ENCODE results near the gene NEK5.

NEK5 gene

GRCh38 chr13:52160506-52160905 is 31.6 kb upstream of the NEK5 start:
- Histone ChIP-seq H3K27ac (no peak overlapping the region), H3K9me3 (no peaks in the 10 kb centered on the region), H3K27me3 (no peaks in the 10 kb centered on the region), H3K4me1 (peaks cover 0 to 30% (median 10%) of the 10 kb centered on the region in 4 donors), H3K4me3 (no peak overlapping the region), H3K36me3 (peaks cover 0 to 7% (median 0%) of the 10 kb centered on the region in 3 donors)
- intact Hi-C loops (cut with DNase I; ENCODE audit: low total_unique reads), result no loop called here
- DNase-seq, result no peak
- TF ChIP-seq CTCF (IDR thresholded peaks at IDR 0.05), result no peak

- H3K4me3 ChIP-seq, result peak overlapping the region; percentile 70 to 86
- no peak for DNase-seq
Measured at GRCh38 chr13:52160053-52160452, 31.2 kb upstream of the NEK5 start.

GRCh38 chr13:52159159-52159982 is 30.5 kb upstream of the NEK5 start, which contains the start of gene NEK3:
NEK3 (minus strand) TSS chr13:52159597; CDS start chr13:52156191, 3,406 bp downstream.
- no peaks in the 10 kb centered on the region for H3K36me3 ChIP-seq
- no peaks in the 10 kb centered on the region for H3K9me3 ChIP-seq
- H3K27ac ChIP-seq, result peak within 1 kb of the TSS; percentile 77 to 89
- peak; percentile 60 to 82 for DNase-seq
- intact Hi-C loops (cut with DNase I; ENCODE audit: low total_unique reads), result no loop called here
- H3K4me3 ChIP-seq, result peak within 1 kb of the TSS; percentile 70 to 86
- peaks cover 0 to 30% (median 10%) of the 10 kb centered on the region in 4 donors for H3K4me1 ChIP-seq
- no peak for TF ChIP-seq CTCF (IDR thresholded peaks at IDR 0.05)
- H3K27me3 ChIP-seq, result no peaks in the 10 kb centered on the region

More at GRCh38 chr13:52160053-52160452, 31.2 kb upstream of the NEK5 start:
- Histone ChIP-seq H3K4me1 (peaks cover 0 to 30% (median 10%) of the 10 kb centered on the region in 4 donors), H3K27ac (peak overlapping the region in 1 of 2 donors; percentile 89), H3K36me3 (peaks cover 0 to 2% (median 0%) of the 10 kb centered on the region in 3 donors), H3K27me3 (no peaks in the 10 kb centered on the region), H3K9me3 (no peaks in the 10 kb centered on the region)
- intact Hi-C loops (cut with DNase I; ENCODE audit: low total_unique reads), result no loop called here
- no peak for TF ChIP-seq CTCF (IDR thresholded peaks at IDR 0.05)

GRCh38 chr13:52158629-52159158 is 29.8 kb upstream of the NEK5 start:
- TF ChIP-seq CTCF (IDR thresholded peaks at IDR 0.05), result no peak
- H3K36me3 ChIP-seq, result no peaks in the 10 kb centered on the region
- peak; percentile 45 to 67 for DNase-seq
- peak overlapping the region; percentile 70 to 86 for H3K4me3 ChIP-seq
- H3K27ac ChIP-seq, result peak overlapping the region; percentile 77 to 89
- H3K4me1 ChIP-seq, result peaks cover 0 to 30% (median 10%) of the 10 kb centered on the region in 4 donors
- no peaks in the 10 kb centered on the region for H3K9me3 ChIP-seq
- intact Hi-C loops (cut with DNase I; ENCODE audit: low total_unique reads), result no loop called here
- H3K27me3 ChIP-seq, result no peaks in the 10 kb centered on the region

- intact Hi-C loops (cut with DNase I; ENCODE audit: low total_unique reads), result no loop called here
- H3K4me3 ChIP-seq, result no peak overlapping the region
- no peak overlapping the region for H3K27ac ChIP-seq
- no peaks in the 10 kb centered on the region for H3K27me3 ChIP-seq
- H3K36me3 ChIP-seq, result peaks cover 1 to 3% (median 3%) of the 10 kb centered on the region in 3 donors
- no peaks in the 10 kb centered on the region for H3K9me3 ChIP-seq
- no peak for DNase-seq
- peaks cover 0 to 22% (median 7%) of the 10 kb centered on the region in 4 donors for H3K4me1 ChIP-seq
- TF ChIP-seq CTCF (IDR thresholded peaks at IDR 0.05), result no peak
Measured at GRCh38 chr13:52156724-52157261, 27.9 kb upstream of the NEK5 start.

All from tibial artery (tissue), 4 donors.